ENCODE data around the gene PRPSAP1. TPM values are rescaled to one million over a fixed set of nuclear protein-coding genes. Genes with fewer than 3 reads are reported as not detected.

Gene PRPSAP1
- total RNA-seq, 1 experiment from 2014 or later, result 42.6 TPM

DNA sequence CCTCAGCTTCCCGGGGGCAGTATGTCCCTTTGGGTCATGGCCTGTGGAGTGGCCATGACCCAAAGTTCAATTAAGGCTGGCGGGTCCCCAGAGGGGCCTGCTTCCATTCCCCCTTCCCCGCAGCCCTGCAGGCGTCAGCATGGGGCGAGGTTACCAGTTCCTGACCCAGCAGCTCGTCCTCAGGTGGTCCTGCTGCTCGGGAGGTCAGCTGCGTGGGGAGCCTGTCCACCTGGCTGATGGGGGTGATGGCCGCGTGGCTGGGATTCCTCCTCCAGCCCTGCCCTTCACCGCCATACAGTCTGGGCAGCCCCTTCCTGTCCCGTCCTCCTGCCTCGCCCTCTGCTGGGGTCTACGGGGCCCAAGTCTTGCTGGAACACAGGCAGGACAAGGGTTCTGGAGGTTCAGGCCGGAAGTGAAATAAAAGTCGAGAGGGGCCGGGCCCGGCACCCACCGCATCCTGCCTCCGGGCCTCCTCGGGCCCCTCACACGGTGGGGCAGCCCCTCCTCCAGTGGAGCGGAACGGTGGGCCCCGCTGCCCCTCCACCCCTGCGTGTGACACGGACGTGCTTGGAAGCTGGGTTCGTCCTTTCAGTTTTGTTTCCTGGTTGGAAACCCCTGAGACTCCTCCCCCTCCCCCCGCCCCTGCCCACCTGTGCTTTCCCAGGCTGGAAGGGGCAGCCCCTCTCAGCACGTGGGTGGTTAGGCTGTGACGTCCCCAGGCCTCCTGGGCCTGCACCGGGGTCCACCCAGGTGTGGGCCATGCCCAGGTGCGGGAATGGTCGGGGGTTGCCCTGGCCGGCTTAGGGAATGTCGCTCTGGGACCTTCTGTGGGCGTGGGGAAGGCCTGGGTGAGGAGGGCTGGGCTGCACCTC, 81.8 kb downstream of the PRPSAP1 start:
- Mint-ChIP-seq H3K27ac (ENCODE audit: unreplicated experiment) (no peak overlapping the region), H3K36me3 (ENCODE audit: insufficient read depth, unreplicated experiment) (peaks cover 67% of the 10 kb centered on the region), H3K4me3 (ENCODE audit: low read depth, unreplicated experiment) (no peak overlapping the region), H3K4me1 (ENCODE audit: low read depth, unreplicated experiment) (peaks cover 9% of the 10 kb centered on the region), H3K9me3 (ENCODE audit: low read depth, unreplicated experiment) (no peaks in the 10 kb centered on the region), H3K27me3 (ENCODE audit: unreplicated experiment) (no peaks in the 10 kb centered on the region)
- CTCF ChIA-PET, result interaction anchor here (0.7 kb wide), 1 partner anchor 15 kb away, joined by 3 read pairs; no protein-coding TSS in a partner anchor
- intact Hi-C loops (cut with micrococcal nuclease; ENCODE audit: unreplicated experiment), result no loop called here
- TF ChIP-seq, protein P1, sequence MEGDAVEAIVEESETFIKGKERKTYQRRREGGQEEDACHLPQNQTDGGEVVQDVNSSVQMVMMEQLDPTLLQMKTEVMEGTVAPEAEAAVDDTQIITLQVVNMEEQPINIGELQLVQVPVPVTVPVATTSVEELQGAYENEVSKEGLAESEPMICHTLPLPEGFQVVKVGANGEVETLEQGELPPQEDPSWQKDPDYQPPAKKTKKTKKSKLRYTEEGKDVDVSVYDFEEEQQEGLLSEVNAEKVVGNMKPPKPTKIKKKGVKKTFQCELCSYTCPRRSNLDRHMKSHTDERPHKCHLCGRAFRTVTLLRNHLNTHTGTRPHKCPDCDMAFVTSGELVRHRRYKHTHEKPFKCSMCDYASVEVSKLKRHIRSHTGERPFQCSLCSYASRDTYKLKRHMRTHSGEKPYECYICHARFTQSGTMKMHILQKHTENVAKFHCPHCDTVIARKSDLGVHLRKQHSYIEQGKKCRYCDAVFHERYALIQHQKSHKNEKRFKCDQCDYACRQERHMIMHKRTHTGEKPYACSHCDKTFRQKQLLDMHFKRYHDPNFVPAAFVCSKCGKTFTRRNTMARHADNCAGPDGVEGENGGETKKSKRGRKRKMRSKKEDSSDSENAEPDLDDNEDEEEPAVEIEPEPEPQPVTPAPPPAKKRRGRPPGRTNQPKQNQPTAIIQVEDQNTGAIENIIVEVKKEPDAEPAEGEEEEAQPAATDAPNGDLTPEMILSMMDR (IDR thresholded peaks at IDR 0.05; ENCODE audit: unreplicated experiment), result no peak
- BruUV-seq (replicated peaks), result no TSS peak
- DNase-seq, result no peak

DNA sequence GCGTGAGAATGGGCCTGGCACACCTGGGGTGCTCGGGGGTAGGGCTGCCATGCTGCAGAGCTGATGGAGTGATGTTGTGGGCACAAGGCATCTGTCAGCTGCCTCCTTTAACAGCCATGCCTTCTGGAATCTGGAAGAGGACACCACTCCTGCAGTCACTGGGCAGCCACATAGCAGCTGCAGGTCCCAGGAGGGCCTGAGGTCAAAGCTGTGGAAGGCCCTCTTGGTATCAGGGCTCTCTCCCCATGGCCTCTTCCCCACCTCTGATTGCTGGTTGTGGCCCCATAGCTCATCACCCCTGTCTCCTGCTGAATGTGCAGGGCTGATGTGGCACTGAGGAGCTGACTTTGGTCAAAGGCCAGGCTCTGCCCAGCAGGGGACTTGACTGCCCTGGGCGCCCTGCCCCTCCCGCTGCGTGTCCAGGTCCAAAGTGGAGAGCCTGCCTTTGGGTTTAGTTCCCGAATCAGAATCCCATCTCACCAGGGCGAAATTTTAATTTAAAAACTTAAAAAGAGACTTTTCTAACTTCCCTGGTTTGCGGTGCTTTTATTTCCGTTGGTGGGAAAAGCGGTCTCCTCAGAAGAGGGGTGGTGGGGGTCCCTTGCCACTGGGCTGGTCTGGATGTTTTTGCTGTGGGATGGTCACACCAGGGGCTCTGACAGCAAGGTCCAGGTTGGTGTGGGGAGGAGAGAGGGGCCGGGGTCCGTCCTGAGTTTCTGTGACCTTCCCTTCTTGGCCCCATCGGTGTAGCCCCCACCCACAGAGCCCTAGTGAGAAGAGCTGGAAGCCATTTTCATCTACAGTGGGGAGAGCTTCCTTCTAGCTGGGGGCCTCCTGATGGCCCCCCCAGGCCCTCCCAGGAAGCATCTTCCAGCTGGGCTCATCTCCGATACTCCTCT, 82.7 kb downstream of the PRPSAP1 start:
- Mint-ChIP-seq H3K9me3 (ENCODE audit: low read depth, unreplicated experiment) (no peaks in the 10 kb centered on the region), H3K4me3 (ENCODE audit: low read depth, unreplicated experiment) (no peak overlapping the region), H3K36me3 (ENCODE audit: insufficient read depth, unreplicated experiment) (peaks cover 73% of the 10 kb centered on the region), H3K27ac (ENCODE audit: unreplicated experiment) (no peak overlapping the region), H3K4me1 (ENCODE audit: low read depth, unreplicated experiment) (peaks cover 9% of the 10 kb centered on the region), H3K27me3 (ENCODE audit: unreplicated experiment) (no peaks in the 10 kb centered on the region)
- no TSS peak for BruUV-seq (replicated peaks)
- DNase-seq, result no peak
- TF ChIP-seq, protein P1 (IDR thresholded peaks at IDR 0.05; ENCODE audit: unreplicated experiment), result no peak
- CTCF ChIA-PET, result interaction anchor here (1.0 kb wide), 1 partner anchor 9 kb away, joined by 3 read pairs; no protein-coding TSS in a partner anchor
- intact Hi-C loops (cut with micrococcal nuclease; ENCODE audit: unreplicated experiment), result no loop called here

DNA sequence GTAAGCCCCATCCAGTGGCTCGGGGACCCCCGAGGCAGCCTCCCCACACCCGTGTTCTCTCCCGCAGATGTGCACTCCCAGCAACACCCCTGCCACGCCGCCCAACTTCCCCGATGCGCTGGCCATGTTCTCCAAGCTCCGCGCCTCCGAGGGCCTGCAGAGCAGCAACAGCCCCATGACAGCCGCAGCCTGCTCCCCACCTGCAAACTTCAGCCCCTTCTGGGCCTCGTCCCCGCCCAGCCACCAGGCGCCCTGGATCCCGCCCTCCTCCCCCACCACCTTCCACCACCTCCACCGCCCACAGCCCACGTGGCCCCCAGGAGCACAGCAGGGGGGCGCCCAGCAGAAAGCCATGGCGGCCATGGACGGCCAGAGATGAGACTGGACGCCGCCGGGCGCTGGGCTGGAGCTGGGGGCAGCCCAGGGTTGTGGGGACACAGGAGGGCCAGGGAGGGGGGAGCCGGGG, 83.6 kb downstream of the PRPSAP1 start:
- TF ChIP-seq, protein P1 (IDR thresholded peaks at IDR 0.05; ENCODE audit: unreplicated experiment), result no peak
- Mint-ChIP-seq H3K4me1 (ENCODE audit: low read depth, unreplicated experiment) (peaks cover 9% of the 10 kb centered on the region), H3K9me3 (ENCODE audit: low read depth, unreplicated experiment) (no peaks in the 10 kb centered on the region), H3K4me3 (ENCODE audit: low read depth, unreplicated experiment) (no peak overlapping the region), H3K27ac (ENCODE audit: unreplicated experiment) (no peak overlapping the region), H3K27me3 (ENCODE audit: unreplicated experiment) (no peaks in the 10 kb centered on the region), H3K36me3 (ENCODE audit: insufficient read depth, unreplicated experiment) (peaks cover 75% of the 10 kb centered on the region)
- CTCF ChIA-PET, result interaction anchor here (1.0 kb wide), 2 partner anchors 9 to 10 kb away, joined by 3 read pairs; no protein-coding TSS in a partner anchor
- no TSS peak for BruUV-seq (replicated peaks)
- intact Hi-C loops (cut with micrococcal nuclease; ENCODE audit: unreplicated experiment), result no loop called here
- DNase-seq, result no peak
